Neuron (in vitro differentiated cells): ENCODE results near the gene AGMO.

Experiments
- H2AFZ ChIP-seq: one replicate; pipeline ENCODE4 v1.6.1; 2013; ENCODE audit warnings: low read depth, mild to moderate bottlenecking, inconsistent platforms, low read length, moderate library complexity
- H3K27me3 ChIP-seq: one replicate; pipeline ENCODE4 v1.6.1; 2013; ENCODE audit warnings: low read length; ENCODE audit not compliant: insufficient read depth
- H3K36me3 ChIP-seq: one replicate; pipeline ENCODE4 v1.6.1; 2013; ENCODE audit warnings: low read length; ENCODE audit not compliant: insufficient read depth
- H3K4me1 ChIP-seq: one replicate; pipeline ENCODE4 v1.6.1; 2013; ENCODE audit warnings: low read length; ENCODE audit not compliant: insufficient read depth
- H3K4me3 ChIP-seq: 2 replicates; pipeline ENCODE4 v1.5.1; 2013; ENCODE audit warnings: mild to moderate bottlenecking, low read length, moderate library complexity
- H3K9me3 ChIP-seq: one replicate; pipeline ENCODE4 v1.6.1; 2013; ENCODE audit warnings: low read length

The AGMO gene

GRCh38 chr7:15174485-15174884 lies 387.3 kb downstream of the AGMO start:
- H3K27me3 ChIP-seq = no peaks in the 10 kb centered on the region
- no peaks in the 10 kb centered on the region for H3K9me3 ChIP-seq
- H3K36me3 ChIP-seq = no peaks in the 10 kb centered on the region
- H2AFZ ChIP-seq = no peak overlapping the region
- H3K4me1 ChIP-seq = no peaks in the 10 kb centered on the region
- no peak overlapping the region for H3K4me3 ChIP-seq

GRCh38 chr7:15168489-15168888 lies 393.3 kb downstream of the AGMO start:
- peaks cover 8% of the 10 kb centered on the region for H3K4me1 ChIP-seq
- H3K36me3 ChIP-seq = no peaks in the 10 kb centered on the region
- no peaks in the 10 kb centered on the region for H3K9me3 ChIP-seq
- no peak overlapping the region for H2AFZ ChIP-seq
- no peak overlapping the region for H3K4me3 ChIP-seq
- no peaks in the 10 kb centered on the region for H3K27me3 ChIP-seq

- no peak overlapping the region for H3K4me3 ChIP-seq
- no peaks in the 10 kb centered on the region for H3K9me3 ChIP-seq
- no peak overlapping the region for H2AFZ ChIP-seq
- H3K4me1 ChIP-seq = peaks cover 8% of the 10 kb centered on the region
- H3K36me3 ChIP-seq = no peaks in the 10 kb centered on the region
- H3K27me3 ChIP-seq = no peaks in the 10 kb centered on the region
These were observed 393.9 kb downstream of the AGMO start for GRCh38 chr7:15167912-15168311.

- Histone ChIP-seq H3K9me3 (no peaks in the 10 kb centered on the region), H3K36me3 (no peaks in the 10 kb centered on the region), H3K4me1 (peaks cover 8% of the 10 kb centered on the region), H3K27me3 (no peaks in the 10 kb centered on the region), H2AFZ (no peak overlapping the region), H3K4me3 (no peak overlapping the region)
These were observed 395.2 kb downstream of the AGMO start for GRCh38 chr7:15166620-15167019.

GRCh38 chr7:15159261-15159660 lies 402.6 kb downstream of the AGMO start:
- Histone ChIP-seq H3K4me1 (peaks cover 6% of the 10 kb centered on the region), H2AFZ (no peak overlapping the region), H3K9me3 (no peaks in the 10 kb centered on the region), H3K27me3 (no peaks in the 10 kb centered on the region), H3K36me3 (no peaks in the 10 kb centered on the region), H3K4me3 (no peak overlapping the region)

- H3K4me3 ChIP-seq = no peak overlapping the region
- H3K36me3 ChIP-seq = no peaks in the 10 kb centered on the region
- no peak overlapping the region for H2AFZ ChIP-seq
- no peaks in the 10 kb centered on the region for H3K27me3 ChIP-seq
- peaks cover 6% of the 10 kb centered on the region for H3K4me1 ChIP-seq
- H3K9me3 ChIP-seq = no peaks in the 10 kb centered on the region
These were observed 403.5 kb downstream of the AGMO start for GRCh38 chr7:15158141-15158810.
